Ramos (cell line): ENCODE results near the gene HDAC5.
"Not testable (repeated sequence)": the region's sequence is repeated elsewhere in the genome, so short reads cannot be mapped to it uniquely, and the experiment has no call there.

Source experiments
- in situ Hi-C: fragments of 300-500 bp; cut with MboI; formaldehyde crosslinking; loops from one replicate; pipeline ENCODE4 v1.14.3; 2022; ENCODE audit warnings: low sequenced_read_pairs; ENCODE audit not compliant: unreplicated experiment

Gene HDAC5

DNA sequence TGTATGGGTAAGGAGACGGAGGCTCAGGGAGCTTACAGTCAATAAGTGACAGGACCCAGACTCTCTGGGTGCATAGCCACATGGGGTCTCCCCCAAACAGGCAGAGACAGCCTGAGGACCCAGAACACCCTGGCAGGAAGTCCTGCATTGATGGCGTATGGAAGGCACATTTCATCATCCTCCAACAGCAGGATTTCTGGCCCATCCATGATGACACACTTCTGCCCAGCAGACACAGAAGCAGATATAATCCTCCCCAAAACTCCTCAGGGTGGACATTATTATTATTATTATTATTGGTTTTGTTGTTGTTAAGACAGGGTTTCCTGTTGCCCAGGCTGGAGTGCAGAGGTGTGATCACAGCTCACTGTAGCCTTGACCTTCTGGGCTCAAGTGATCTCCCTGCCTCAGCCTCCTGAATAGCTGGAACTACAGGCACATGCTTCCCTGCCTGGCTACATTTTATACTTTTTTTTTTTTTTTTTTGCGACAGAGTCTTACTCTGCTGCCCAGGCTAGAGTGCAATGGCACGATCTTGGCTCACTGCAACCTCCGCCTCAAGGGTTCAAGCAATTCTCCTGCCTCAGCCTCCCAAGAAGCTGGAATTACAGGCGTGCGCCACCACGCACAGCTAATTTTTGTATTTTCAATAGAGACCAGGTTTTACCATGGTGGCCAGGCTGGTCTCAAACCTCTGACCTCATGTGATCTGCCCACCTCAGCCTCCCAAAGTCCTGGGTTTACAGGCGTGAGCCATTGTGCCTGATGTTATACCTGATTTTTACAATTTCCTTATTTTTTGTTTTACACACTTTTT lies 11.5 kb upstream of the HDAC5 start:
- in situ Hi-C loops, result no loop called here

DNA sequence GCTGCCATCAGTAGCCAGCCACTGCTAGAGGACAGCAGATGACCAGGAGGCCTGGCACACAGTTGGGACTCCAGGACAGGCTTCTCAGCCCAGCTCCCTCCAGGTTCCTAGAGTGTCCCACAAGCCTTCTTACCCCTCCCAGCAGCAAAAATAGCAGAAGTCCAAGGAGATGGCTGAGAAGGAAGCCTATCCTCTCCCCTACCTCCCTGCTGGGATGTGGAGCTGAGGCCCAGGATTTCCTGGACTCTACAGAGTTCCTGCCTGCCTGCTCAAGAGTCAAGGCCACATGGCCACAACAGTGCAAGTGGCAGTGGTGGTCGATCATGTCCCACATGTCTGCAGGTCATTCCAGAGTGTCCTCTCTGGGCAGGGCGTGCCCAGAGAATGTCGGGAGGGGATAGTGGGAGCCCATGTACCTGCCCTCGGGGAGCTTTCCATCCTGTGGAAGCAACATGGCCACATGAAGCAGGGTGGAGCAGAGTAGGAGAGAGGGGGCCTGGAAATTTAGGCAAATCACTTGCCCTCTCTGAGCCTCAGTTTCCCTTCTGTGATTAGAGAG lies 10.6 kb upstream of the HDAC5 start:
- in situ Hi-C loops, result no loop called here

- in situ Hi-C loops, result no loop called here
Measured at GRCh38 chr17:44132275-44132821, 8.9 kb upstream of the HDAC5 start.

- in situ Hi-C loops, result not testable (repeated sequence)
Measured at GRCh38 chr17:44131372-44131771, 7.9 kb upstream of the HDAC5 start.

DNA sequence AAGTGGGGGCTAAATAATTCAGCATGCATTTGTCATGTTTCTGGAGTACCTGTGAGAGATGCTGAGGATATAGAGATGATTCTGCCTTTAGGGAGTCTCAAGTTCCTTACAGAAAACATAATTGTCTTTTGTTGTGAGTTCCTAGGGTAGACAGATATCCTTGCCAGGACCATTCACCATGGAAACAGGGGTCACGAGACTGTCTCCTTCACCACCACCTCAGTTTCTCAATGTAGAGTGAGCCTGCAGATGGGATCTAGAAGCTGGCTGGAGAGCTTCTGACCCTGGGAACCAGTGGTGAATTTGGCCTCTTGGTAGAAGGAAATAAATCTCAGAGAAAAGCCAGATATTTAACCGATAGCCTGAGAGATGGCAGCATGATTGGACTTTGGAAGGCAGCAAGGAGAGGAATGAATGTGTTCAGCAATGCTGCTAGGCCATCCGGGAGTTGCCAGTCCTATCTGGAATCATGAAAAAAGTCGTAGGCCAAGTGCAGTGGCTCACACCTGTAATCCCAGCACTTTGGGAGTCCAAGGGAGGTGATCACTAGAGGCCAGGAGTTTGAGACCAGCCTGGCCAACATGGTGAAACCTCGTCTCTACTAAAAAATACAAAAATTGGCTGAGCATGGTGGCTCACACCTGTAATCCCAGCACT lies 7.4 kb upstream of the HDAC5 start:
- in situ Hi-C loops, result no loop called here

DNA sequence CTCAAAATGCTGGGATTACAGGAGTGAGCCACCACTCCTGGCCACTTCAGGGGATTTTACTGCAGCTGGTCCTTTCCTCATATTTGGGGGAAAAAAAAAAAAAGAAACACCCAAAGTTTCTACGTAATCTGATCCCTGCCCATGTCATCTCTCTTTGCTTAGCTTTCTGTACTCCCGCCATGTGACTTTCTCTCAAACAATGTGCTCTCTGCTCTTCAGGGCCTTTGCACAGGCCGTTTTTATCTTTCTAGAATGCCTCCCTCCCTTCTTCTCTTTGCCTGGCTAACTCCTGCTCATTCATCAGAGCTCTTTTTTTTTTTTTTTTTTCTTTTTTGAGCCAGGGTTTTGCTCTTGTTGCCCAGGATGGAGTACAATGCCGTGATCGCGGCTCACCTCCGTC lies 4.9 kb upstream of the HDAC5 start:
- in situ Hi-C loops, result no loop called here

DNA sequence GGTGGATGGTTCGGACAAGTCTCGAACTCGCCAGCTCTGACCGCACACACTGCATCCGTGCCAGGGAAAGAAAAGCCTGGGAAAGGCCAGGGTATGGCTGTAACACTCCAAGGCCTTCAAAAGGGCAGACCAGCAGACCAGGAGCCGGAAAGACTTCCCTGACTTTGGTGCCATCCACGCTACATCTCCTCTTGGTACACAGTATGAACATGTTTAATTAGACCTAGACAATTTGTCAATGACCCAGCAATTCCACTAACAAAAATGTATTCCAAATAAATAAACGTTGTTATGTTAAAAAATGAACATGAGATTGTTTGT lies 637 bp upstream of the HDAC5 start:
- in situ Hi-C loops, result no loop called here

- in situ Hi-C loops, result no loop called here
Measured at GRCh38 chr17:44122816-44123355, 555 bp downstream of the HDAC5 start.

DNA sequence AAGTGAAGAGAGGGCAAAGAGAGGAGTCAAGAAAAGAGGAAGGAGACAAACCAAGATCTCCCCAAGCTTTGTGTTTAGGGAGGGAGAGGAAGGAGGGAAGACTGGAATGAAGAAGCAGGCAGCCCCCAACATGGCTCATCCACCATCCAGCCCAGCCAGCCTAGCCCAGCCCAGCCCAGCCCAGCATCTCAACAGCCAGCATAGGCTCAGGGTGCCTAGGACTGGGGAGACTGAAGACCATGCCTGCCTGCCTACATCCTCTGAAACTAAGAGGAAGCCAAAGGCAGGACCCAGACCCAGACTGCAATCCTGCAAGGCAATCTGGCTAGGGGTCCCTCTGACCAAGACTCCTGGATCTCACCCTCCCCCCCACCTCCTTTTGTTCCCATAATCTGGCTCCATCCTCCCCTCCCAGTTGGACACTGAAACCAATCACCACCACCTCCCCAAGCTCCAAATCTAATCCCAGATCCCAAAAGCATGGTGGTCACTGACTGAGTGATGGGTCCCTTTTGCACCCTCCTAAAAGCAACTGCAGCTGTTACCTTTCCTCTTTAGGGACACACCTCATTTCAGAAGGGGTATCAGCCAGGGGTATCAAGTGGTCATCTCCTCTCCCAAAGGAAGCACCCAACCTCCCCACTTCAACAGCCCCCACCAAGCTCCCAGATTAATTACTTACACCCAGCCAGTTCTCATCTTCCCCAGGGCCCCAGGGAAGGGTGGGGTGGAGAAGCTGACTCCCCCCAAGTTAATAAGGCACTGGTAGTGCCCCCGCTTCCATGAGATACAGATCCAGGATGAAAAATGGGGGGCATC lies 1.2 kb downstream of the HDAC5 start:
- in situ Hi-C loops, result no loop called here

DNA sequence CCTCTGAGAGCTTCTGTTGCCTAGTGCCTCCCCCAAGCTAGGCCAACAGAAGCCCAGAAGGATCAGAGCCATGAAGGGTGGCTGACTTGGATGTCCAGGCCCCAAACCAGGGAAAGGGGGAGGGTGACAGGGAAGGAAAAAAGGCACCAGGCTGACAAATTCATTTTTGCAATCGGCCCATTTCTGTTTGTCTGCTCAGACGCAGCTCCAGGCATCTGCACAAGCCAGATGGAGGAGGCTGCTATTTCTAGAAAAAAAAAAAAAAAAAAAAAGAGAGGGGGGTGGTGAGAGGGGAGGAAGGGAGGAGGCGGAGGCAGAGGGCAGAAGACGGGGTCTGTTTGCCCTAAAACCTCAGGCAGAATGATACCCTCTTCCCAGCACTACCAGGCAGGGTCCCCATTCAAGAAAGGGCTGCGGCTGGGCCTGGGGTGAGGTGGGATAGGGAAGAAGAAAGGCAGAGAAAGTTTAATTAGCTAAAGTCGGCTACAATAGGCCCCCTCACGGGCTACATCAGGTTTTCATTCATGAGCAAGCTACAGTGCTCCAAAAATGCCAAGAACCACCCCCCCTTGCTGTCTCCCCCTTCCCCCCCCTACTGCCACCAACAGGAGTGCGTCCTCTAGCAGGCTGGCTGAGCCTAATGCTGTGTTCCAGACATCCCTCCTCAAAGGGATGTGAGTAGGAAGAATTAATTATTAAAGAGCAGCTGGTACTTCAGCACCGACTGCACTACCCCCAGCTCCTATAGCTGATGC lies 2.4 kb downstream of the HDAC5 start:
- in situ Hi-C loops, result no loop called here

GRCh38 chr17:44120281-44120680 lies 3.2 kb downstream of the HDAC5 start:
- in situ Hi-C loops, result not testable (repeated sequence)

DNA sequence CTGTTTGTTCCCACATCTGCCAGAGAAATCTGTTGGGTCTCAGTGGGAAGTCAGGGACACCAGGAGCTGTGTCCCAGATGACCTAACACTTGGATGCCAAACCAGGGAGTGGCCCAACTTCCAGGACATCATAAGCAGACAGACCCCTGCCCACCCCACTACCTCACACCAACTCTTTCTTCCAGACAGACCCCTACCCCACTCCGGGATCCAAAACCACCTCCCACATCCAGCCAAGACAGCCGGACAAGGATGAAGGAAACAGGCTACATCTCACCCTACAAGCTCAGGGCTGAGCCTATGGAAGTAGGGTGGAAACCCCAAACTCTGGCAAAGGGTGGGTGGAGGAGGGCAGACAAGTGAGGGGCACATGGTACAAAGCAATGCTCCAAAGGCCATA lies 3.6 kb downstream of the HDAC5 start:
- in situ Hi-C loops, result no loop called here

GRCh38 chr17:44119062-44119461 lies 4.4 kb downstream of the HDAC5 start:
- in situ Hi-C loops, result no loop called here

DNA sequence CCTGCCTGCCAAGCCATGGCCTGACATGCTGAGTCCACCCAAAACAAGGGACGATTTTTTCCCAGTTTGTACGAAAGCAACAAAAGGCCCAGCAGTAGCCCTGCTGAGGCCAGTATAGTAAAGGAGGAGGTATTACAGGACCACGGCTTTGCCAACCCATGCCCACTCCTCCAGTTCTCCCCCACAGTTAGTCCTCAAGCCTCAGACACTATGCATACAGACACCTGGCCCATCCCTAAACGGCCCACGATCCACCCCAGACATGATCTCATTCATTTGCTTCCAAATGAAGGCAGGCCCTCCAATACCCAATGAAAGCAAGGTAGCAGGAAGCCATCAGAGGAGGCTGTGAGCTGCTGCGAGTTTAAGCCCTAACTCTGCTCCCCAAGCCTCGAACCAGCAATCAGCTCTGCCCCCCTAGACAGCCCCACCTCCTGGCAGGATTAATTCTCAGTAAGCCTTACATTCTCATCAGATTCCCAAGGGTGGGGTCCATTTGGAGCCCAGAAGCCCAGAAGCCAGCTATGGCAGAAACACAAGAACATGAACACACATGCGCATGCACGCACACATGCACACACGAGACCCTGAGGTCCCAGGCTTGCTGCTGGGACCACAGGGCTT lies 4.9 kb downstream of the HDAC5 start:
- in situ Hi-C loops, result no loop called here

DNA sequence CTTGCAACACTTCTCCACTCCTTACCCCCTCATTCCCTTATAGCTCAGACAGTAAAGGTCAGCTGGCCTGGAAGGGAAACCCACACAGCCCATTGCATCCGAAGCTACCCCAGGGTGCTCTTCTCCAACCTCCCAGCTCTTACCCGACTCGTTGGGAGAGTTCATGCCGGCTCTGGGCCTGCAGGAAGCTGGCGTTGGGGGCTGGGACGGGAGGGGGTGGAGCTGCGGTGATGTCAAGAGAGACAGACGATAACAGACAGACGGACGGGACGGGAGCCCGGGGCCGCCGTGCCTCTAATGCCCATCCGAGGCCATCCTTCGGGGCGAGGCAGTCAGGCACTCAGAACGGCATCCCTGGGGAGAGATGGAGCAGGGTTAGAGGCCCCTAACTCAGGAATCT lies 6.1 kb downstream of the HDAC5 start:
- in situ Hi-C loops, result no loop called here

- in situ Hi-C loops, result no loop called here
Measured at GRCh38 chr17:44115585-44116415, 7.6 kb downstream of the HDAC5 start.

DNA sequence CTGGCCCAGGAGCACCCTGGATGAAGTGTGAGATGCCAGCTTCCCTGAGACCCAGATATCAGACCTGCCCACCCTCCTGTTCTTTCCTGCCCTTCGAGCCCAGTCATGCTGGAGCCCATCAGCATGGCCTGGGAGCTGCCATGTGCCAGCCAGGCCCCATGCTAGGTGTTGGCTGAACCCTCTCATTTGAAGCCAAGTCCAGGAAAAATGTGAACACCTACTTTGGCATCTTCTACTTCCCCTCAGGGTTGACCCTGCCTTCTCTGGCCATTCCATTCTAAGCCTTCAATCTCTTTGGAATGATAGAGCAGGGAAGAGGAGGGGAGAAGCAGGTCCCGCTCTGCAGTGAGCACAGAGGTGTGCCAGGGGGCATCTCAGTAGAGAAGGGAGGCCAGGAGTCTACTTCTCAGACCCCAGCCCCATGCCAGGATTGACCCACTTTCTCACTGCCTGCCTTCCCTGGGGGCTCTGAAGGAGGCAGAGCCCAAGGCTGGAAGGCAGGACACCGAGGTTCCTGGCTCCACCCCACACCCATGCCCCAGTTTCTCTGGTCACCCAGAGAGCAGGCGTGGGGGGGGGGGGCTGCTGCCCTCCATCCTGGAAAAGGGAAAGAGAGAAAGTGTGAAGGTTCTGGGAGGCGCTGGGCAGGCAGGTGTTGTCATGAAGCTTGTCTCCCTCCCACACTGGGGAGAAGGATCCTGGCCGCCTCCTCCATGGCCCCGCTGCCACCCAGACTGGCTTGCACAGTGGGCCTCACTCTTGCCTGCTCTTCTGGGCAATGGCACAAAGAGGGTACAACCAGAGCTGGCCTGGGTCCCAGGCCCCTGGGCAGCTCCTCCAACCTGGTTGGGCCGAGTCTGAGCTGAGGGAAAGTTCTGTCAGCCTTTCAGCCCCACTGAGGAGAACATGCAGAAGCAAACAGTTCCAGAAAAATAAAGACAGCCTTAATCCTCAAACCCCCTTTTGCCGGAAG lies 9.3 kb downstream of the HDAC5 start:
- in situ Hi-C loops, result no loop called here
